Renal pelvis (tissue), 4 donors: ENCODE measurements around the gene APBA2. TPM values are rescaled to one million over a fixed set of nuclear protein-coding genes. Genes with fewer than 3 reads are reported as not detected.

ENCODE experiments used
- DNase-seq: peaks from one replicate; pipeline ENCODE4 v3.0.0-alpha.2; 2013
- polyA plus RNA-seq, 3 donors: library from polyadenylated mRNA; unstranded; fragments of 120-200 nt; gene quantifications; one replicate each; pipeline ENCODE4 v1.2.1, GENCODE V29; 2013; ENCODE audit not compliant: insufficient read length in 3 of 3

APBA2 gene
- polyA plus RNA-seq, 3 donors, result 12.6 to 18.3 (median 15.3) TPM

DNA sequence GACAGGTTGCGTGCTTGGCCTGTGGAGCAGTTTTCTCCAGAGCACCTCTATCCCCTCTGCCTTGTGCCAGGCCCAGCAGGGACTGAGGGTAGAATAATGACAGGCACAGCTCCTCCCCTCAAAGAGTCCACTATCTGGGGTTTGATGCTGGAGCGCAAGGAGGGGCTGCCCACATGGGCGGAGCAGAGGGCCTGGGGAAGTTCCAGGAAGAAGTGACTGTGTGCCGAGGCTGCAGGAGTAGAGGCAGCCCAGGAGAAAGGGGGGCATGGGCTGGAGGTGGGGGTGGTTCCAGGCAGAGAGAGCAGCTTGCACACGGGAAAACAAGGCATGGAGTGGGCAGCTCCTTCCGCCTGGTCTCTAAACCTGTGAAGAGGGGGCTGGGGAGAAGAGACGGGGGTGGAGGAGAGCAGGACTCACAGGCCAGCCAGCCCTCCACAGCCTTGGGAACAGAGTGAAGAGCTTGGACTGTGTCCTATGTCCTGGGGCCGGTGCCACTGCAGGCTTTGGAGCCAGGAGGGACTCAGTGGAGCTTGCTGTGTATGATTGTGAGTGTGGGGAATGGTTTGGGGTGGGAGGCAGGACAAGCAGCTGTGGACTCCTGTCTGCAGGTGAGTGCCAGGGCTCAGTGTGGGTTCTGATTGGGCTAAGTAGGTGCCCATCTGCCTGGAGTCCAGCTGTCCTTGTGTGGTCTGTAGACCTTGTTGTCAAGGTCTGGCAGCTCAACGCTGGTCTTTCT, 48.1 kb downstream of the APBA2 start:
- no peak for DNase-seq

- no peak for DNase-seq
These were observed 48.9 kb downstream of the APBA2 start for GRCh38 chr15:28934645-28935044.

- DNase-seq, result no peak
These were observed 49.5 kb downstream of the APBA2 start for GRCh38 chr15:28935316-28935715.

- no peak for DNase-seq
These were observed 50.3 kb downstream of the APBA2 start for GRCh38 chr15:28936081-28936480.

DNA sequence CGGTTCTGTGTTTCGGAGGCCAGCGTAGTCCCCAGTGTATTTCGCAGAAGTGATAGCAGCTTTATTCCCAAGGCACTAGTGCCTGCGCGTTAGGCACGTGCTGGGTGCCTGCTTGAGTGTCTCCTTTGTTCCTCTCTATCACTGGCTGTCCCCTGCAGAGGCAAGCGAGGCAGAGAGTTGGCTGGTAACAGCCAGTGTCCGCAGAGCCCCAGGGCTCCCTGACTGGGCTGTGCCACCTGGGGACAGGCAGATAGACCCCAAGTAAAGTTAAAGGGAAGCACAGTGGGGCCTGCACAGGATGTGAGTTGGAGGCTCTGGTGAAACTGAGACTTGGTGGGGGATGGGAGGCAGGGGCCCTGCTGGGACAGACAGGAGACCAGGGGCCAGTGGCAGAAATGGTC, 50.7 kb downstream of the APBA2 start:
- no peak for DNase-seq

DNA sequence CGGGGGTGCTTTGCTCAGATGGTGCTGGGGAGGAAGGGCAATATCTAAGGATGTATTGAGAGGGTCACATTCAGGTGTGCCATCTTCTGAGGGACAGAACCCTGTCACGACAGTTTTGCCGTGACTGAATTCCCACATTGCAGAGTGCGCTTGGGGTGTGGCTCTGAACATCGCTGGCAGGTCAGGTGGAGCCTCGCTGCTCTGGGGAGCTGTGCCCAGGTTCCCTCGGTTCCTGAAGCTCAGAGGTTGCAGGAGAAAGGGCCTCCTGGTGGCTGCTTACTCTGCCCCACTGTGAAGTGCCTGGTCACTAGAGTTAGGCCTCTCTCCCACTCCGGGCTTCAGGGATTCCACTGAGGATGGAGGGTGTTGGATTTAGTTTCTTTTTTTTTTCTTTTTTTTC, 51.5 kb downstream of the APBA2 start:
- DNase-seq, result no peak

- no peak for DNase-seq
These were observed 56.3 kb downstream of the APBA2 start for GRCh38 chr15:28942046-28942445.

DNA sequence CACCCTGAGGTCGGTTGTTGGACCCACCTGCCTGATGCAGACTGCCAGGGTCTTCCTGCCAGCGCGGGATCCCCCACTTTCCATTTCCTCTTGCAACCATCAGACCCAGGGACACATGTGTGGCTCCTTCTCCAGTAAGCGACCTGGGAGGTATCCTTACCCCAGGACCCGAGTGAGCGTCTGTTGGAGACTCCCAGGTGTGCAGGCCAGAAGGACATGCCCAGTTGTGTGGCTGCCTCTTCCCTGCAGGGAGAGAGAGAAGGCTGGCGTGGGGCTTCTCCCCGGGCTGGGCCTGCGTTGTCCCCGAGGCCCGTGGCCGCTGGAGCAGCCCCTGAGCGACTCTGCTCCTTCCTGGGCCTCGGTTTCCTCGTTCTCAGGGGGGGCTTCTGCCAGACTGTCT, 56.8 kb downstream of the APBA2 start:
- no peak for DNase-seq

DNA sequence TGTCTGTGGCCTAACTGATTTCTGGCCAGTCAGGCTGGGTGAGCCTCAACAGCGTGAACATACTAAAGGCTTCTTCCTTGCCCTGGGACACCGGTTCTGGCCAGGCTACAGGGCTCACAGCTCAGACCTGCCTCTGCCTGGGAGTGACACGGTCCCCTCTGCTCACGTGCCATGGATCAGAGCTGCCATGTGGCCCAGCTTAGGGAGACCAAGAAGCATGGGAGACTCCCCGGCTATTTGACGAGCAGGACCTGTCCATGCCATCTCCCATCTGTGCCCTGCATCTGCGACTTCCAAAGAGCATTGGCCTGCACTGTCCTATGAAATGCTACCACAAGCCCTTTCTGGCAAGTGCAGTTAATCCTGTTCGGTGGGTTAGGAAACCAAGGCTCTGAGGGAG, 57.4 kb downstream of the APBA2 start:
- DNase-seq, result no peak

DNA sequence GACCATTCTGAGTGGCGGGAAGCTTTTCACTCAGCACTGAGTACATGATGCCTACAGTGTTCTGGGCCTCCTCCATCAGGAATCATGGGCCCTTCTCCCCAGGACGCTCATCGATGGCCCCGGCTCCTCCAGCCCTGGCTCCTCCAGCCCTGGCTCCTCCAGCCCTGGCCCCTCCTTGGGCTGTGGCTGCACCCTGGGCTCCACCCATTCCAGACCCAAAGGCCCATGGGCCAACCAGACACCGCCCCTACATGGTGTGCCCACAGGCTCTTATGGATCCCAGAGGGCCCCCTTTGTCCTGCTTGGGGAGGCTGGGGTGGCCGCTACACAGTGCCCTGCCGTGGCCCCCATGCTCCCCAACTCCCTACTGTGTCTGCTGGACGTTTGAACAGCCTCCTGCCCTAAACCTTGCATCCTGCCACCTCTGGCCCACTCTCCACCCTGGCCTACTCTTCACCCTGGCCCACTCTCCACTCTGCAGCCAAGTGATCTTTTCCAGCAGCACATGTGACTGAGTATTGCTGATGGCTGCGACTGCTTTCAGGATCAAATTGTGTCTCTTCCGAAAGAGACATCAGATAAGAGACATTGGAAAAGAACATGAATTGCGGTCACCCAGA, 57.9 kb downstream of the APBA2 start:
- no peak for DNase-seq

DNA sequence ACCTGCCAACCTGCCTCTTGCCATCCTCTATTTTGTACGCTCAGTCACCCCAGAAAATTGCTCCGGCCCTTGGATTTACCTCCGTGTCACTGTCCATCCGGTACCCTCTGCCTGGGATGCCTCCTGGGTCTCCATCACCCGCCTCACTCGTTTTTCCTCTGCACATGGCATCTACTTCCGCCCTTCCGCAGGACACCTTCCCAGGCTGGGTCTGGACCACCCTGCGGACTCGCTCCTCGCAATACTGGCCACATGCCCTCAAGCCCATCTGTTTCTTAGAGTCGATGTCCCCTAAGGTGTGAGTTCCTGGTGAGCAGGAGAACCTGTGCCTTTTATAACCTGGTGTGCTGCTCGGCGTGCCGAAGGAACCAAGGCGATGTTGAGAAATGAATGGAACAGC, 58.5 kb downstream of the APBA2 start:
- DNase-seq, result no peak

- DNase-seq, result no peak
These were observed 59.0 kb downstream of the APBA2 start for GRCh38 chr15:28944696-28945300.

GRCh38 chr15:28945626-28946230, 60.0 kb downstream of the APBA2 start:
- DNase-seq, result no peak

- DNase-seq, result no peak
These were observed 61.0 kb downstream of the APBA2 start for GRCh38 chr15:28946803-28947202.

DNA sequence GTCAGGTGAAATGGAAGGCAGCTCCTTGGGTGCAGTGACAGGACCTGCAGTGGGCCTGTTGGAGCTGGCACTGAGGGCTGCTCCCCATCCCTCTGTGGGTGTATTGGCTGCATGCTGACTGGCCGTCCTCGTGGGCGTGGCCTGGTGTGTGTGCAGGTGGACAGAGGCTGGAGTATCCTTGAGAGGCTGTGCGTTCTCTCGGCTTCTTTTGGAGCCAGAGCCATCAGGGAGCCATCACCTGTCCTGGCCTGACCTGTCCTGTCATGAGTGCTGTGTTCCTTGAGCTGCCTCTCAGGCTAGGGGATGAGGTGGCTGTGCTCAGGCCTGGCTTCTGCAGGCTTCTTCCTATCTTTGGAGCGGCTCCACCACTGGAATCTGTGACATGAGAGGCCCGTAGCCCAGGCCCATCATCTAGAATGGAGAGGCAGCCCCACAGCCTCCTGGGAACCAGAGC, 61.5 kb downstream of the APBA2 start:
- DNase-seq, result no peak

DNA sequence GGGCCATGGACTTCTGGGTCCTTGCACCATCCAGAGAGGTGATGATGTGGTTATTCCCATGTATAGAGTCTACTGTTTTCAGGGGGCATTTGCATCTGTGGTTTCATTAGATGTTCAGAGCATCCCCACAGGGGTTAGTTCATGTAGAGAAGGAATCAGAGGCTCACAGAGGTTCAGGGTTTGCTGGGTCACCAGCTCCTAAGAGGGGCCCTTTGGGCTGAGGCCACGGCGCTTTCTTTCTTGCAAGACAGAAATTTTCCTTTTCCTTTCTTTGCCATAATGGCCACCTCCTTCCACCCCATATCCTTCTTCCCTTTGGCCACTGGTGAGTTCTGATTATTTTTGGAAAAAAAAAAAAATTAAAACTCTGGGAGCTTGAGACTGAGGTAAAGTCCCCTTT, 62.3 kb downstream of the APBA2 start:
- DNase-seq, result no peak

DNA sequence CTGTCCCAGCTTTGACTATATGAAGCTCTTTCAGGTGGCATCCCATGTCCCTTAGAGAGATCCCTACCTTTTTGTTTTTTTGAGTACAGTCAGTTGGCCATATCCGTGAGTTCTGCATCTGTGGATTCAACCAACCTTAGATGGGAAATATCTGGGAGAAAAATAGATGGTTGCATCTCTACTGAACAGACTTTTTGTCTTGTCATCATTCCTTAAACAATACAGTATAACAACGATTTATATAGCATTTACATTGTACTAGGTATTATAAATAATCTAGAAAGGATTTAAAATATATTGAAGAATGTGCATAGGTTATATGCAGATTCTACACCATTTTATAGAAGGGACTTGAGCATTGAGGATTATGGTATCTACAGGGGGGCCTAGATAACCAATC, 65.1 kb downstream of the APBA2 start:
- DNase-seq, result no peak

DNA sequence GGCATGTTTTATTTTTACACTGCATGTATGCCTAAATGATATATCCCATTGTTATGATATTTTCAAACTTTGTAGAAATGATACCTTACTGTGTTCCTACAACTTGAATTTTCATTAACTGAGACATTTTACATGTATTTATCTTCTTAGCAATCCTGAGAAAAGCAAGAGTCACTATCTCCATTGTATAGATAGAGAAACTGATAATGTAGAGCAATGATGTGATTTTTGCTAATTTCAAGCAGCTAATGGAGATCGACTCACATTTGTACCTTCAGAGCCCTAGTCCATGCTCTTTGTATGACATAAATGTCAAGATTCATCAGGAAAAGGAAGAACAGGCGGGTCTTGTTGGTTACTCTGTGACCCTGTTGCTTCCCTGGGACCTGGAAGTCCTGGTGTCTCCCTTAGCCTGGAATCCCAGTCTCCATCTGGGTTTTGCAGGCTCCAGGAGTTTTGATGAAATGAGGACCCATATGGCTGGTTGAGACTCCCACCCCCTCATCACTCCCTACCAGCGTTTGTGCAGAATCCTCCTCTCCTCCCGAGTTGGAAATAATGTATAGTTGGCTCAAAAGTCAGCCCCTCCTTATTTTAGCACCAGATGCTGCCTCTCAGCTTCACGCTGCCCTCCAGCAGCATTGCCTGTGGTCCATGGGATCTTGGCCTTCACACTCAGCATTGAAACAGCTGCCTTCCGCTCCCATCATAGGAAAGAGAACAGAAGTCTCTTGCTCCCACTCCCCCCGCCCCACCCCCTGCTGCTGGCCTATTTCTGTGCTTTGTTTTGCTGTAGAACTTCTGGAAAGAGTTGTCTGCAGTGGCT, 67.1 kb downstream of the APBA2 start:
- DNase-seq, result no peak

- no peak for DNase-seq
These were observed 67.9 kb downstream of the APBA2 start for GRCh38 chr15:28953573-28954195.

GRCh38 chr15:28954466-28955159, 68.8 kb downstream of the APBA2 start:
- DNase-seq, result no peak
